Kidney tubule cell (primary cell): Measurements from ENCODE around the gene HUS1.
"Not testable (repeated sequence)": the region's sequence is repeated elsewhere in the genome, so short reads cannot be mapped to it uniquely, and the experiment has no call there.

Source experiments
- DNase-seq: peaks from one replicate; pipeline ENCODE4 v3.0.0-alpha.2; 2018; ENCODE audit warnings: low spot score

The HUS1 gene

GRCh38 chr7:47979145-47979831, at the start of gene HUS1:
TSS of gene HUS1 (minus strand) at chr7:47979615. CDS start at chr7:47979519, 96 bp downstream.
- DNase-seq, result peak; percentile 89

- no peak for DNase-seq
These were observed 49.5 kb upstream of the HUS1 start, which contains the start of gene SUN3 for GRCh38 chr7:48028938-48029337. TSS of gene SUN3 (minus strand) at chr7:48029107. CDS start at chr7:48028938, 169 bp downstream.

- DNase-seq, result peak; percentile 28
These were observed 46.2 kb upstream of the HUS1 start for GRCh38 chr7:48025624-48026023.

- DNase-seq, result no peak
These were observed 38.3 kb upstream of the HUS1 start for GRCh38 chr7:48017674-48018073.

GRCh38 chr7:48016641-48017040, 37.2 kb upstream of the HUS1 start:
- DNase-seq, result no peak

GRCh38 chr7:48011951-48012350, 32.5 kb upstream of the HUS1 start:
- DNase-seq, result no peak

- no peak for DNase-seq
These were observed 31.9 kb upstream of the HUS1 start for GRCh38 chr7:48011323-48011722.

GRCh38 chr7:48009954-48010353, 30.5 kb upstream of the HUS1 start:
- no peak for DNase-seq

- DNase-seq, result no peak
These were observed 29.8 kb upstream of the HUS1 start for GRCh38 chr7:48009257-48009656.

GRCh38 chr7:48006866-48007265, 27.5 kb upstream of the HUS1 start:
- DNase-seq, result no peak

GRCh38 chr7:48004638-48005037, 25.2 kb upstream of the HUS1 start:
- no peak for DNase-seq

GRCh38 chr7:48004032-48004431, 24.6 kb upstream of the HUS1 start:
- DNase-seq, result no peak

GRCh38 chr7:48000164-48000563, 20.7 kb upstream of the HUS1 start:
- DNase-seq, result peak; percentile 30

- DNase-seq, result no peak
These were observed 20.0 kb upstream of the HUS1 start for GRCh38 chr7:47999413-47999812.

GRCh38 chr7:47992446-47992845, 13.0 kb upstream of the HUS1 start:
- no peak for DNase-seq

GRCh38 chr7:47991741-47992311, 12.4 kb upstream of the HUS1 start:
- peak; percentile 75 for DNase-seq

- DNase-seq, result no peak
These were observed 11.9 kb upstream of the HUS1 start for GRCh38 chr7:47991270-47991669.

GRCh38 chr7:47990592-47990991, 11.2 kb upstream of the HUS1 start:
- no peak for DNase-seq

- peak; percentile 80 for DNase-seq
These were observed 10.4 kb upstream of the HUS1 start for GRCh38 chr7:47989607-47990400.

GRCh38 chr7:47988496-47989386, 9.3 kb upstream of the HUS1 start:
- DNase-seq, result no peak

GRCh38 chr7:47982610-47983009, 3.2 kb upstream of the HUS1 start:
- DNase-seq, result no peak

GRCh38 chr7:47980648-47981047, 1.2 kb upstream of the HUS1 start:
- not testable (repeated sequence) for DNase-seq
